Measurements from ENCODE around the gene UBE2R2. TPM values are rescaled to one million over a fixed set of nuclear protein-coding genes. Genes with fewer than 3 reads are reported as not detected.
A peak's percentile ranks its signal among the peaks of the same experiment; 100 is the strongest.
"Not testable (repeated sequence)": the region's sequence is repeated elsewhere in the genome, so short reads cannot be mapped to it uniquely, and the experiment has no call there.

The UBE2R2 gene
- 27.2 TPM for polyA plus RNA-seq (2012; ENCODE audit: missing spikeins)

DNA sequence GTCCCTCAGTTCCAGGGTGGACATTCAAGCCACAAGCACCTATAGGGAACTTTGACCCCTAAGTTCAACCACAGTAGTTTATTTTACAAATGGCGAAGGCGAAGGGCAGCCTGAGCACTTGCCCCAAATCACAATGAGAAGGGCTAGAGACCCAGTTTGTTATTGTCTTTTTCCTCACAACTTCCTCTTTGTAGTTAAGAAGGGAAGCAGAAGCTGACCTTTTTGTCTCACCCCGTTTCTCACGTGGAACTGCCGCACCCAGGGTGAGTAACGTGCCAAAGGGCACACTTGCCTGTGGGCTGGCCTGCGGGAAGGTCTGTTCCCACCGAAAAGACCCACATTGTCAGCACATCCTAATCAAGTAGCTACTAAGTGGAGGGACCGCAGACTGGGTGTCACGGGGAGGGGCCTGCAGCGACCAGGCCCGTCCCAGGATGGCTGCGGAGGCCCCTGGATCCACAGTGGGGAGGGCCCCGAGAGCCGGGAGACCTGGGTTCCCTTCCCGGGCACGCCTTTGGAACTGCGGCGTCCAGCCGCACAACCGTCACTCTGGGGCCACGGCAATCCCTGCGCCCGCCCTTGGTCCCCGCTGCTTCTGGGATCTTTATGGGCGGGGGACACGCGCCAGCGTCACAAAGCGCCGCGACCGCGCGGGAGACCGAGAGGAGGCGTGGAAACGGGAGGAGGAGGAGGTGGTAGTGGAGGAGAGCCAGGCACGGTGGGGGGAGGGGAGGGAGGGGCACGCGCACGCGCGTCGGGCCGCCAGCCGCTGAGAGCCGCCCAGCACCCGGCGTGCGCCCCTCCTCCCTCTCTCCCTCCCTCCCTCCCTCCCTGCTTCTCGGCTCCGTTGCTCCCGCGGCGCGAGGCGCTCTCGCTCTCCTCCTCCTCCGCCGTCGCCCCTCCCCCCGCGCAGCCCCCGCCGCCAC, at the start of gene UBE2R2:
Gene UBE2R2 (plus strand): TSS at position 834 of the 926 bp plus-strand sequence. CDS start 598 bp downstream, outside the sequence.
- peak; percentile 77 for TF ChIP-seq POLR2A (IDR thresholded peaks at IDR 0.05; ENCODE audit: low read depth, low read length)
- peak; percentile 52 for TF ChIP-seq POLR2AphosphoS5 (IDR thresholded peaks at IDR 0.05; ENCODE audit: low read depth, low read length)
- no peak; the same call in none of the 2 replicates for TF ChIP-seq TAF1 (IDR thresholded peaks at IDR 0.05; ENCODE audit: borderline replicate concordance, low read depth, low read length)
- peak; percentile 93 for DNase-seq (ENCODE audit: insufficient read length)
- FAIRE-seq, result peak; percentile 88

- not testable (repeated sequence) for DNase-seq (ENCODE audit: insufficient read length); FAIRE-seq
Measured at GRCh38 chr9:33770156-33770880, 46.6 kb upstream of the UBE2R2 start.

DNA sequence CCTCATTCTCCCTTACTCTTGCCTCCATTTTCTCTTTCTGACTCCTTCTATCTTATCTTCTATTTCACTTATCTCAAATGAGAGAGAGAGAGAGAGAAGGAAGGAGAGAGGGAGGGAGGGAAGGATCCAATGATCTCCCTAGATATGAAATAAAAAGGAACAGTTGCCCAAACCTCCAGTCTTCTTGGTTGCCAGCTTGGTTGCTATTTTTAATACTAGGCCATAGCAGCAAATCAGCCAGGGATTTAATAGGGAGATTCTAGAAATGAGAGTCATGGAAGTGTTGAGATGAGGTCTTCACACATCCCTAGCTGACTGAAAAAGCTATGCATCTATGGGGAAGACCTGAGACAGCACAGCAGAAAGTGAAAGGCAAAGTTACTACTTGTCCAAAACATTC, 43.8 kb upstream of the UBE2R2 start:
- FAIRE-seq; DNase-seq (ENCODE audit: insufficient read length): not testable (repeated sequence)

DNA sequence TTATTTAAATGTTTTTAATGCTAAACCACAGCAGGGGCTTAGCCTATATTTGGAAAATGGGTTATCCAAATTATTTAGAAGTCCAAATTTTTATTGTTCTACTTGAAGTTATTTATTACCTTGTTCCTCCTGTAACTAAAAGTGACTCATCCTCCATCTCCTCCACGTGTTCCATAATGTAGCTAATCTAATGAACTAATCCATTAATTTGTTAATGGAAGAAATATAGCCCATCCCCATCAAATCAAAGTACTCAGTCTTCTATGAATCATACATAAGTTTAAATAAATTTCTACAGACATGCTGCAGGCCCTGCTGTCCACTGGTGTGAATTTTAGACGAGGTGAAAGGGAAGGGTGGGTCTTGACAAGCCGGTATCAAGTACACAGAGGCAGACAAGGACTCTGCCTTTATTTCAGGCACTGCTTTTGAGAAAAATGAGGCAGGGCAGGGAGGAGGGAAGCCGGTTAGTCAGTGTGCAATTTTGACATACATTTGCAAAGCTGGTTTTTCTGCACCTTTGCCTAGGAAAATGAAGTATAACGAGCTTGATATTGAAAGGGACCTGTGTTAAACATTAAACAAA, 42.8 kb upstream of the UBE2R2 start:
- not testable (repeated sequence) for FAIRE-seq; DNase-seq (ENCODE audit: insufficient read length)

GRCh38 chr9:33776578-33776977, 40.4 kb upstream of the UBE2R2 start:
- DNase-seq (ENCODE audit: insufficient read length), result no peak
- no peak for FAIRE-seq
- no peak for TF ChIP-seq TAF1 (IDR thresholded peaks at IDR 0.05; ENCODE audit: borderline replicate concordance, low read depth, low read length)
- TF ChIP-seq POLR2AphosphoS5 (IDR thresholded peaks at IDR 0.05; ENCODE audit: low read depth, low read length), result no peak
- no peak for TF ChIP-seq POLR2A (IDR thresholded peaks at IDR 0.05; ENCODE audit: low read depth, low read length)

DNA sequence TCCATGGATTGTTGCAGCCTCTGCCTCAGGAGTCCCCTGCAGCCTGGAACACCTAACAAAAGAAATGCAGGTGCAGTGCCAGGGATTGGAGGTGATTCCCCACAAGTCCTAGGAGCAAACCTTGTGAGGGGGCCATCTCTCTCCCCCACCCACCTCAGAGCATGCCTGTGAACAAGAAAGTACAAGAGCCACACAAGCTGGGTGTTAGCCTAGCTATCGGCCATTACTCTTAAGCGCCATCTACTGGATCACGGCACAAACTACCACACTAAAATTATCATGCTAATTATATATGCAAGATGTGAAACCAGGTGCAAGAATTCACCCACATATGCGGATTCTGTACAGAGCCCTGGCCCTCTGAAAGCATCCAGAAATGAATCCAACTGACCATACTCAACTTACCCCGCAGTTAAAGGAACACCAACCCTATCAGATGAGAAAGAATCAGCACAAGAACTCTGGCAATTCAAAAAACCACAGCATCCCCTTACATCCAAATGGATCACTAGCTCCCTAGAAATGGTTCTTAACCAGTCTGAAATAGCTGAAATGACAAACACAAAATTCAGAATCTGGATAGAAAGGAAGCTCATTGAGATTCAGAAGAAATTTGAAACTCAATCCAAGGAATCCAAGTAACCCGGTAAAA, 38.1 kb upstream of the UBE2R2 start:
- peak; percentile 30 for DNase-seq (ENCODE audit: insufficient read length)
- no peak for TF ChIP-seq TAF1 (IDR thresholded peaks at IDR 0.05; ENCODE audit: borderline replicate concordance, low read depth, low read length)
- no peak for TF ChIP-seq POLR2A (IDR thresholded peaks at IDR 0.05; ENCODE audit: low read depth, low read length)
- TF ChIP-seq POLR2AphosphoS5 (IDR thresholded peaks at IDR 0.05; ENCODE audit: low read depth, low read length), result no peak
- FAIRE-seq, result peak; percentile 82

GRCh38 chr9:33780276-33780675, 36.7 kb upstream of the UBE2R2 start:
- TF ChIP-seq POLR2A (IDR thresholded peaks at IDR 0.05; ENCODE audit: low read depth, low read length) (no peak), POLR2AphosphoS5 (IDR thresholded peaks at IDR 0.05; ENCODE audit: low read depth, low read length) (no peak), TAF1 (IDR thresholded peaks at IDR 0.05; ENCODE audit: borderline replicate concordance, low read depth, low read length) (no peak)
- DNase-seq (ENCODE audit: insufficient read length) (no peak), FAIRE-seq (no peak)

- DNase-seq (ENCODE audit: insufficient read length) (no peak), FAIRE-seq (no peak)
- TF ChIP-seq POLR2A (IDR thresholded peaks at IDR 0.05; ENCODE audit: low read depth, low read length), result no peak
- TF ChIP-seq POLR2AphosphoS5 (IDR thresholded peaks at IDR 0.05; ENCODE audit: low read depth, low read length), result no peak
- TF ChIP-seq TAF1 (IDR thresholded peaks at IDR 0.05; ENCODE audit: borderline replicate concordance, low read depth, low read length), result no peak
Measured at GRCh38 chr9:33781736-33782135, 35.2 kb upstream of the UBE2R2 start.

GRCh38 chr9:33782395-33783152, 34.4 kb upstream of the UBE2R2 start:
- TF ChIP-seq TAF1 (IDR thresholded peaks at IDR 0.05; ENCODE audit: borderline replicate concordance, low read depth, low read length) (no peak), POLR2A (IDR thresholded peaks at IDR 0.05; ENCODE audit: low read depth, low read length) (no peak), POLR2AphosphoS5 (IDR thresholded peaks at IDR 0.05; ENCODE audit: low read depth, low read length) (no peak)
- no peak for DNase-seq (ENCODE audit: insufficient read length)
- no peak for FAIRE-seq

DNA sequence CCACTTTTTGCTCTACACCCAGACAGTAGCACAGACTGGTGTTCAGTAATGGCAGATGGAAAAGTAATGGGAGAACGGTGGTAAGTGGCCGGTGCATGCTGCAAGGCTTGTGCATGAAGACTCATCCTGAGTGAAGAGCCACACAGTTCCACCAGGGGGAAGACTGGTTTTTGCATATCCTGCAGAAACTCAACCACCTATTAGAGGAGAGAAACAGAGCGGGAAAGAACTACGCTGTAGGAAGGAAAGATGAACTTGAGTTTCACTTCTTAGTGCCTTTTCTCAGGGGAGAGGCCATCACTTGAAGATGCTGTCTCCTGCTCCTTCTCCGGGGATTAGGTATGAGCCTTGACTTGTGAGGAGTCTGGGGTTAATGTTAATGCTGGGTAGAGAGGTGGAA, 31.0 kb upstream of the UBE2R2 start:
- FAIRE-seq (peak; percentile 73), DNase-seq (ENCODE audit: insufficient read length) (no peak)
- TF ChIP-seq POLR2A (IDR thresholded peaks at IDR 0.05; ENCODE audit: low read depth, low read length), result no peak
- TF ChIP-seq POLR2AphosphoS5 (IDR thresholded peaks at IDR 0.05; ENCODE audit: low read depth, low read length), result no peak
- no peak for TF ChIP-seq TAF1 (IDR thresholded peaks at IDR 0.05; ENCODE audit: borderline replicate concordance, low read depth, low read length)

- no peak for FAIRE-seq
- no peak for TF ChIP-seq POLR2AphosphoS5 (IDR thresholded peaks at IDR 0.05; ENCODE audit: low read depth, low read length)
- TF ChIP-seq POLR2A (IDR thresholded peaks at IDR 0.05; ENCODE audit: low read depth, low read length), result no peak
- no peak for TF ChIP-seq TAF1 (IDR thresholded peaks at IDR 0.05; ENCODE audit: borderline replicate concordance, low read depth, low read length)
- DNase-seq (ENCODE audit: insufficient read length), result no peak
Measured at GRCh38 chr9:33786681-33787080, 30.3 kb upstream of the UBE2R2 start.
